Mammary epithelial cell (primary cell): ENCODE data around the gene CCDC85A.

ENCODE experiments used
- CTCF ChIP-seq, 2 donors: IDR thresholded peaks in 1 of 2; conservative IDR thresholded peaks in 1 of 2; 2 replicates each; pipeline ENCODE4 v1.5.1; 2011 to 2012; ENCODE audit warnings: inconsistent platforms in 2 of 2, low read length in 2 of 2, mild to moderate bottlenecking in 2 of 2, control low read depth in 1 of 2, low read depth in 1 of 2; ENCODE audit not compliant: insufficient read depth in 1 of 2; ENCODE audit errors: extremely low read depth in 1 of 2
- EZH2 ChIP-seq: IDR thresholded peaks from 2 replicates; pipeline ENCODE4 v1.6.1; 2012; ENCODE audit warnings: low read length, inconsistent platforms, borderline replicate concordance

- TF ChIP-seq EZH2 (no peak), CTCF (conservative IDR thresholded peaks at IDR 0.05 in 1 of 2, IDR thresholded peaks at IDR 0.05 in 1 of 2; ENCODE audit: extremely low read depth in 1 of 2, insufficient read depth in 1 of 2, low read depth in 1 of 2, low read length in 2 of 2) (no peak)
Measured at GRCh38 chr2:56185101-56185581, 1.4 kb downstream of the CCDC85A start.
